Measurements from ENCODE around the gene PSMC3. TPM values are rescaled to one million over a fixed set of nuclear protein-coding genes. Genes with fewer than 3 reads are reported as not detected.

PSMC3 gene
- total and polyA plus RNA-seq, 2 of the 13 experiments (the other 11 are each of a cell fraction or from before 2014, with no cell fraction given): 75.8 to 214 TPM

- peak; percentile 78; the same call in 1 of the 2 replicates for TF ChIP-seq ATF7-NPFF (CRISPR knock-in tag; IDR thresholded peaks at IDR 0.05; ENCODE audit: low read depth)
- peak; percentile 61 for TF ChIP-seq FOXA3 (CRISPR knock-in tag; IDR thresholded peaks at IDR 0.05)
- no peak for TF ChIP-seq KAT2B (IDR thresholded peaks at IDR 0.05; ENCODE audit: borderline replicate concordance, low read depth, low read length)
- no peak for TF ChIP-seq ZNF101 (CRISPR knock-in tag; IDR thresholded peaks at IDR 0.05; ENCODE audit: borderline replicate concordance, low read depth)
- peak; percentile 25; the same call in 1 of the 2 replicates for TF ChIP-seq ZFP90 (CRISPR knock-in tag; IDR thresholded peaks at IDR 0.05; ENCODE audit: borderline replicate concordance)
- peak; percentile 72 for TF ChIP-seq ZNF724P (CRISPR knock-in tag; IDR thresholded peaks at IDR 0.05; ENCODE audit: borderline replicate concordance)
- TF ChIP-seq ZNF446 (CRISPR knock-in tag; IDR thresholded peaks at IDR 0.05): 0 out of 2 replicates have a peak, but pooled peaks have one; percentile 62
- TF ChIP-seq NR2C2 (CRISPR knock-in tag; IDR thresholded peaks at IDR 0.05; ENCODE audit: borderline replicate concordance): peak; percentile 67
- peak; percentile 39; the same call in 1 of the 2 replicates for TF ChIP-seq GATAD2A (CRISPR knock-in tag; IDR thresholded peaks at IDR 0.05)
- TF ChIP-seq ZNF230 (CRISPR knock-in tag; IDR thresholded peaks at IDR 0.05): no peak
- 0 out of 2 replicates have a peak, but pooled peaks have one; percentile 13 for TF ChIP-seq ZNF281 (CRISPR knock-in tag; IDR thresholded peaks at IDR 0.05; ENCODE audit: borderline replicate concordance)
- TF ChIP-seq KLF13 (CRISPR knock-in tag; IDR thresholded peaks at IDR 0.05): no peak
- TF ChIP-seq KIAA2018 (CRISPR knock-in tag; IDR thresholded peaks at IDR 0.05; ENCODE audit: borderline replicate concordance): 0 out of 2 replicates have a peak, but pooled peaks have one; percentile 68
- TF ChIP-seq TEAD2 (CRISPR knock-in tag; IDR thresholded peaks at IDR 0.05): no peak
Observed at GRCh38 chr11:47407746-47408590, 18.3 kb downstream of the PSMC3 start, which contains the start of gene SLC39A13 (continued).
